GM19351 (cell line): Measurements from ENCODE around the gene ICAM2.
"Not testable (repeated sequence)": the region's sequence is repeated elsewhere in the genome, so short reads cannot be mapped to it uniquely, and the experiment has no call there.

Experiments used
- ATAC-seq: cut with Tn5 transposase; IDR thresholded peaks from one replicate; pipeline ENCODE4 v1.9.1; 2021; ENCODE audit warnings: mild to moderate bottlenecking, moderate library complexity; ENCODE audit not compliant: unreplicated experiment

Gene ICAM2

DNA sequence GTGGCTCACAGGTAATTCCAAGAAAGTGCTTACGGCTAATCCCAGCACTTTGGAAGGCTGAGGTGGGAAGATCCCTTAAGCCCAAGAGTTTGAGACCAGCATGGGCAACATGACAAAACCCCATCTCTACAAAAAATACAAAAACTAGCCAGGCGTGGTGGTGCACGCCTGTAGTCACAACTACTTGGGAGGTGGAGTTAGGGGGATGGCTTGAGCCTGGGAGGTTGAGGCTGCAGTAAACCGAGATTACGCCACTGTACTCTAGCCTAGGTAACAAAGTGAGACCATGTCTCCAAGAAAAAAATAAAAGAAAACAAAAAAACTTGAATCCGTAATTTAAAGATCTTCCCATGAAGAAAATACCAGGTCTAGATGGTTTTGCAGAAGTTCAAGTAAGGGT lies 5.0 kb downstream of the ICAM2 start:
- no peak for ATAC-seq

GRCh38 chr17:64009571-64010402 lies 10.6 kb downstream of the ICAM2 start:
- ATAC-seq, result no peak

- ATAC-seq, result no peak
Observed at GRCh38 chr17:64008830-64009229, 11.6 kb downstream of the ICAM2 start.

GRCh38 chr17:64008346-64008745 lies 12.1 kb downstream of the ICAM2 start:
- ATAC-seq, result no peak

DNA sequence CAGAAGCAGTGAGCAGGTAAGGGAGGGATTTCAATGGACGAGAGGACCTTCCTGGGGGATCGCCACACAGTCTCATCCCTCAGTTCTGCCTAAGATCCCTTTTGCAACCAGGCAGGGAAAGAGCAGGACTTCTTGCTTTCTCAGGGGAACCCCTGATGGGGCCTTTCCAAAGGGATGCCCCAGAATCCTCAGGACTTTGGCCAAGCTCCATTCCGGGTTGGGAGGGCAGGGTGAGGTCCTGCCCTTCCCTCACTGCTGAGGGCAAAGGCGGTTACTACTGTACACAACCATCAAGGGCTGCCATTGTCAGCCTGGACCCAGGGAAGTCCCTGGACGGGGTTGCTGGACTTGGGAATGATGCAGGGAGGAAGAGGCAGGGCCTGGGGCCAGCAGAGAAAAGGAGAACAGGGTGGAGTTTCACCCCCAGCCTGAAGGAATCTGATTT lies 12.6 kb downstream of the ICAM2 start:
- no peak for ATAC-seq

- ATAC-seq, result not testable (repeated sequence)
Observed at GRCh38 chr17:64007089-64007837, 13.2 kb downstream of the ICAM2 start.

DNA sequence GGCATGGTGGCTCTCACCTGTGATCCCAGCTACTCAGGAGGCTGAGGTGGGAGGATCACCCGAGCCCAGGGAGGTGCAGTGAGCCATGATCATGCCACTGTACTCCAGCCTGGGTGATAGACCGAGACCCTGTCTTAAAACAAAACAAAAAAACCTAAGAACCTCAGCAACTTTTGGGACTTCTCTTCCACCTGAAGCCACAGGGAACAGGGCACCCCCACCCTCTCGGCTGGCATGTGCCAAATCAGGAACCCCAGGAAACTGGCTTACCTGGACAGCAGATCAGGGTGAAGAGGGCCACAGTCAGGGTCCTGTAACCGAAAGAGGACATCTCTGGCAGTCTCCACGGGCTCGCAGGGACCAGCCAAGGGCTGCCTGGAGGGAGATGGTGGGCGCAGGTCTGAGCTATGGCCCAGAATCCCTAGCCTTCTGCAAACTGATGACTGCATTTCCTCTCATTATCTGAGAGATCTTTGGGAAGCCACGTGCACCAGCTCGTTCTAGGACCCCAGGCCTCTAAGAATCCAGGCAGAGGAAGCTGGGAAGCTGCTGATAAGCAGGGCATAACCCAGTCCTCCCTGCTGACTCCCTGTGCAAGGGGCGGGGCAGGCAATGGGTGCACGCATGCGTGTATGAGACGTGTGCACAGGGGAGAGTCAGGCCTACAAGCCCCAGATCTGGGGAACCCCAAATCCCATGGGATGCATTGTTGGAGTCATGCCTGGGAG lies 13.9 kb downstream of the ICAM2 start:
- no peak for ATAC-seq

- no peak for ATAC-seq
Observed at GRCh38 chr17:64005734-64006167, 14.7 kb downstream of the ICAM2 start.

DNA sequence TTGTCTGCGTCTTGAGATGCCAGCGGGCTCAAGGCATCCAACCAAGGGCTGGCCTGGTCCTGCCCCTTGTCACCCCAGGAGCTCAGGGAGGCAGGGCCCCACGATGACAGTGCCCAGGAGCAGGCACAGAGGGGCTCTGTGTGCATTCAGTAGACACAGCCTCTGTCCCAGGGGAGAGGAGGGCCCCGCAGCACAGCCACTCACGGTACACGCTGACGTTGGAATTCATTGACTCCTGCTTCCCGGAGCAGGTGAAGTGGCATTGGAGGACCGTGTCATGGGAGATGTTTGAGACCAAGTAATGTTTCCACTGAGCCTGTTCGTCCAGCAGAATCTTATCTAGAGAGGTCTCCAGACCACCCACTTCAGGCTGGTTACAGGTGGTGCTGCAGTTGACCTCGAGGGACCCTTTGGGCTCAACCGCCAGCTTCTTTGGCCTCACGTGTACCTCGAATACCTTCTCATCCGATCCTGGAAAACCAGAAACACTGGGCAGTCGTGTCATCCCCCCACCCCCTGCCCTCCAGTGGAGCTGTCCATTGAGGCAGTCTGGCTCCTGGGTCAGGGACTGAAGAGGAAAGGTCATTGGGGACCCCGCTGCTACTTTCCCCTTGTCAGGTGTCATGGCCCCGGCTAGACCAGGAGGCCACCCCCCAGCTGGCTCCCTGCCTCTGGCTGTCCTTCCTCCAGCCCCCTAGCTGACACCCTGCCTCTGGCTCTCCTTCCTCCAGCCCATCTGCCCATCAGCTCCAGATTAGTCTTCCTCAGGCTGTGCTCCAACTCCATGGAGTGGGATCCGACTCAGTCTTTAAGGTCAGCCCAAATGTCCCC lies 15.3 kb downstream of the ICAM2 start:
- ATAC-seq, result no peak

GRCh38 chr17:64004218-64004770 lies 16.1 kb downstream of the ICAM2 start:
- ATAC-seq, result no peak

- ATAC-seq, result no peak
Observed at GRCh38 chr17:64003526-64004121, 16.8 kb downstream of the ICAM2 start.

GRCh38 chr17:64002658-64003525 lies 17.5 kb downstream of the ICAM2 start:
- ATAC-seq, result no peak

DNA sequence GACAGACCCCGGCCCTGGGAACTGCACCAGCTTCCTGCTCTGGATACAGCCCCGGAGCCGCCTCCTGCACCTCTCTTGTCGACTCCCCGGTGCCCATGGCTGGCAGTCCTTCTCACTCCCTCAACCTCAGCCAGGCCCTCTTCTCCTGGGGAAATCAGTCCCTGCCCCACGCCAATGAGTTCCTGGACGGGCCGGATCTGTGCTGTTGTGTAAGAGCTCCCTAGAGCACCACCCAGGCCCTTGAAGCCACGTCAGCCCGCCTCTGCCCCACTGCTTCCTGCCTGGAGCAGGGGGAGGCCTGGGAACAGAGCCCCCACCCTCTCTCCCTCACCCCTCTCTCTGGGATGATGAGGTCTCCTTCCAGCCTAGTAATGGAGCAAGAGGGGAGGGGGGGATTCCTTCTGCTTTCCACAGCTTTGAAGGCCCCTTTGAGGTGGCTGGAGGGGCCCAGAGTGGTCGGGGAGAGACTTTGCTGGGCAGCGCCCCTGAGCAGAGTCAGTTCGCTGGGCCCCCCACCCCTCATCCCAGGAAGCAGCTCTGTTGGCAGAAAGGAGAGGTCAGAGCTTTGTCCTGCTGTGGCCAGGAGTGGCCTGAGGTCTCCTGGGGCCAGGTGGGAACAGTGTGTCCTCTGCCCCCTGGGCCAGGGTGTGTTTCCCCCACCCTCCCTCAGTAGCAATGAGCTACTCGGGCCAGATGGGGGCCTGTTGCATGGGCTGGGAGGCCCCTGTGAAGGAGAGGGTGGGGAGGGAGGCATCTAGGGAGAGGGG lies 18.5 kb downstream of the ICAM2 start:
- no peak for ATAC-seq

DNA sequence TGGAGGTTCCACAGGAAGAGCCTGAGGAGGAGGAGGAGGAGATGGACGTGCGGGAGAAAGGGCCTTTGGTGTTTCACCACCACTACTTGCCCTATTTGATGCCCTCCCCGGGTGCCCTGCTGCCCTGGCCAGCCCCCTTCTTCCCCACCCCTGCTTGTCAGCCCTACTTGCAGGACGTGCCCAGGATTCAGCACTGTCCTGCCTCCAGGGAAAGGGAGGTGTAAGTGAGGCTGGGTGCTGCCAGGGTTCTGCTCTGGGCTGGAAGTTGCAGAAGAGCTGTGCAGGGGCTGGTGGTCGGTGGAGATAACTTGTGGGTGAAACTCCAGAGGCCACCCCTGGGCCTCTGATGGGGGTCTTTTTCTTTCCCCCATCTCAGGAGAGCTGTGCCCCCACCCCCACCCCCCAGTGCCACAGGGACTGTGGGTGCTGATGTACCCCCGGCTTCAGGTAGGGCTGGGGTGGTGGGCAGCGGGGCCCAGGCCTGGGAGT lies 19.3 kb downstream of the ICAM2 start:
- ATAC-seq, result no peak

DNA sequence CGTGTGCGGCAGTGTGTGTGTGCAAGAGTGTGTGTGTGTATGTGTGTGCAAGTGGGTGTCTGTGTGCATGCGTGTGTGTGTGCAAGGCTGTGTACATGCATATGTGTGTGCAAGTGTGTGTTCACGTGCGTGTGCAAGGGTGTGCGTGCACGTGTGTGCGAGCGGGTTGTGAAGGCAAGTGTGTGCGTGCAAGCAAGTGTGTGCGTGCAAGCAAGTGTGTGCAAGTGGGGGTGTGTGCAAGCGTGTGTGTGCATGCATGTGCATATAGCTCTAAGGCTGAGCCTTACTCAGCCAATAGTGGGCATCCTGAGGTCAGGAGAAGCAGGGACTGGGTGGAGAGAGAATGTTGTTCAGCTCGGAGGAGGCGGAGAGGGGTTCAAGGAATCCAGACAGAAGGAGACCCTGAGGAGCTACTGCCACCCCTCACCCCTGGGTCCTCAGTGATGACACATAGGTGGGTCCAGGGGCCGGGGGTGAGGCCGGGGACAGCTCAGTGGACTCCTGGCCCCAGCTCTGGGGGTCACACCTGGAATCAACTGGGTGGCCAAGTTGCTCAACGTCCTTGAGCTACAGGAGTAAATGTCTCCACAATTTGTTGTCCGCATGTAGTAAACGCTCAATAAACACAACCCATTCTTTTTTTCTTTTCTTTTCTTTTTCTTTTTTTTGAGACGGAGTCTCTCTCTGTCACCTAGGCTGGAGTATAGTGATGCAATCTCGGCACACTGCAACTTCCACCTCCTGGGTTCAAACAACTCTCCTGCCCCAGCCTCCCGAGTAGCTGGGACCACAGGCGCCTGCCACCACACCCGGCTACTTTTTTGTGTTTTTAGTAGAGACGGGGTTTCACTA lies 20.5 kb downstream of the ICAM2 start:
- ATAC-seq, result no peak

DNA sequence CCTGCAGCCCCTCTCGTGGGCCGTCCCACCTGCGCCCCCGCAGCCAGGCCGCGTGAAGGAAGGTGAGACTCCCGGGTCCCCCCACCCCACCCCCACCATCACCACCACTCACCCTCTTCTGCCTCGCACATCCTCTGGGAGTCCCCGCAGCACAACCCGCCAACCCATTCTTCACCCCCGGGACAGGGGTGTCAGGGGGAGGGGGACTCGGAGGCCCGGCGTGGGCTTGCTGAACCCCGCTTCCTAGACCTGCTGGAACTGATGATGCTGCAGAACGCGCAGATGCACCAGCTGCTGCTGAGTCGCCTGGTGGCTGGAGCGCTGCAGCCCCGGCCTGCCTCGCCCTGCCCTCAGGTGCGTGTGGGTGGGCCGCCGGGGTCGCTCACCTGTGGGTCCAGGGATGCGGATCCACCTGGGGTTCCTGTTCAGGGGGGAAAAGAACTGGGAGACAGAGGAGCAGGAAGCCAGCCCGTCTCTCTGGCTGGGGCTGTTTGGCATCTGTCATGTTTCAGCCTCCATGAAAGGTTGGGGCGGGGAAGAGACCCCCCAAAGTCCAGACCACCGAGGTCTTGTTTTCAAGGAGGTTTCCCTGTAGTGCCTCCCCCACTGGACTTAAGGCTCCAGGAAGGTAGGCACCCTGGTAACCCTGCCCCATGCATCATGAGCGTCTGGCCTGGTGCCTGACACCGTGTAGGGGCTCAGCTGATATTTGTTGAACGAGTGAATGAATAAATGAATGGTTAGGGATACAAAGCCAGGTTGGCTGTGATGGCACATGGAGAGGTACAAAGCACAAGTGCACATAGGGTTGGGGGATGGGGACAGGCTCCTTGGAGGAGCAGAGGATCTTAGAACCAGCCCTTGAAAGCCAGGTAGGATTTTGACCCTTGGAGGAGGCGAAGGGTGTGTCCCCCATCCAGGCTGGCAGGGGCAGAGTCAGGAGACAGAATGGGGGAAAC lies 21.4 kb downstream of the ICAM2 start:
- no peak for ATAC-seq
